Mesendoderm (in vitro differentiated cells): ENCODE results near the gene PLXNA3.

Experiments used
- DNase-seq: peaks from one replicate; pipeline ENCODE4 v3.0.0; 2013
- H2AK5ac ChIP-seq: 2 replicates; pipeline ENCODE4 v1.6.1; 2013; ENCODE audit warnings: low read length, inconsistent platforms
- H2BK120ac ChIP-seq: 2 replicates; pipeline ENCODE4 v1.6.1; 2013; ENCODE audit warnings: low read depth, mild to moderate bottlenecking, low read length, moderate library complexity, mixed read lengths
- H2BK15ac ChIP-seq: replicated peaks from 2 replicates; pipeline ENCODE4 v1.6.1; 2013; ENCODE audit warnings: low read depth, mild to moderate bottlenecking, moderate library complexity
- H2BK5ac ChIP-seq: 2 replicates; pipeline ENCODE4 v1.6.1; 2013; ENCODE audit warnings: low read length, inconsistent platforms
- H3K18ac ChIP-seq: 2 replicates; pipeline ENCODE4 v1.6.1; 2013; ENCODE audit warnings: mild to moderate bottlenecking, low read length, mixed read lengths
- H3K23ac ChIP-seq: one replicate; pipeline ENCODE4 v1.6.1; 2013; ENCODE audit warnings: low read length
- H3K27ac ChIP-seq: 2 replicates; pipeline ENCODE4 v1.5.1; 2013; ENCODE audit warnings: low read depth, mild to moderate bottlenecking, inconsistent platforms, low read length, moderate library complexity
- H3K27me3 ChIP-seq: 2 replicates; pipeline ENCODE4 v1.6.1; 2013; ENCODE audit warnings: low read length, control low read depth, mild to moderate bottlenecking, inconsistent platforms; ENCODE audit not compliant: insufficient read depth, poor library complexity
- H3K36me3 ChIP-seq: 2 replicates; pipeline ENCODE4 v1.6.1; 2013; ENCODE audit warnings: low read length, inconsistent platforms; ENCODE audit not compliant: control insufficient read depth, insufficient read depth
- H3K4ac ChIP-seq: one replicate; pipeline ENCODE4 v1.6.1; 2013; ENCODE audit warnings: low read depth, mild to moderate bottlenecking, low read length, moderate library complexity
- H3K4me1 ChIP-seq: 2 replicates; pipeline ENCODE4 v1.6.1; 2013; ENCODE audit warnings: low read depth, low read length, inconsistent platforms; ENCODE audit not compliant: control insufficient read depth
- H3K4me2 ChIP-seq: 2 replicates; pipeline ENCODE4 v1.6.1; 2013; ENCODE audit warnings: low read length
- H3K4me3 ChIP-seq: 2 replicates; pipeline ENCODE4 v1.5.1; 2013; ENCODE audit warnings: mild to moderate bottlenecking, low read length
- H3K56ac ChIP-seq: one replicate; pipeline ENCODE4 v1.6.1; 2013; ENCODE audit warnings: low read length
- H3K79me1 ChIP-seq: 2 replicates; pipeline ENCODE4 v1.6.1; 2013; ENCODE audit warnings: low read length, inconsistent platforms
- H3K79me2 ChIP-seq: 2 replicates; pipeline ENCODE4 v1.6.1; 2013; ENCODE audit warnings: mild to moderate bottlenecking, low read length; ENCODE audit not compliant: control insufficient read depth, insufficient read depth
- H3K9ac ChIP-seq: 2 replicates; pipeline ENCODE4 v1.6.1; 2013; ENCODE audit warnings: low read length, inconsistent platforms
- H4K5ac ChIP-seq: one replicate; pipeline ENCODE4 v1.6.1; 2013; ENCODE audit warnings: low read length
- H4K8ac ChIP-seq: one replicate; pipeline ENCODE4 v1.6.1; 2013; ENCODE audit warnings: low read depth, mild to moderate bottlenecking, control low read depth, low read length, moderate library complexity
- WGBS: extraction: QIAGEN DNeasy Blood & Tissue Kit; methylation state at CpG from one replicate; pipeline ENCODE4 v1.1.7; 2013; ENCODE audit warnings: low lambda C conversion rate, missing lambda C conversion rate; ENCODE audit not compliant: insufficient coverage; ENCODE audit errors: extremely low coverage; 5-methylcytosine and 5-hydroxymethylcytosine counted together

The PLXNA3 gene

DNA sequence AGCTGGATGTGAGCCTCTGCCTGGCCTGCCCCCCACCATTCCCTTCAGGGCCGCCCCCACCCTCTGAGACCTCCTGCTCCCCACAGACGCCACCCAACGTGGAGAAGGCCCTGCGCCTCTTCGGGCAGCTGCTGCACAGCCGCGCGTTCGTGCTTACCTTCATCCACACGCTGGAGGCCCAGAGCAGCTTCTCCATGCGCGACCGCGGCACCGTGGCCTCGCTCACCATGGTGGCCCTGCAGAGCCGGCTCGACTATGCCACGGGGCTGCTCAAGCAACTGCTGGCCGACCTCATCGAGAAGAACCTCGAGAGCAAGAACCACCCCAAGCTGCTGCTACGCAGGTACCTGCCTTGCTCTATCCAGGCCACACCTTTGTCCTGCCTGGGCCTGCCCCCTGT, 10.1 kb downstream of the PLXNA3 start:
- H3K4ac ChIP-seq, result no peak overlapping the region
- H3K9ac ChIP-seq, result no peak overlapping the region
- no peak overlapping the region for H4K5ac ChIP-seq
- no peak overlapping the region for H3K18ac ChIP-seq
- no peak overlapping the region for H2BK120ac ChIP-seq
- no CpG with 5 or more reads among the region's 23 CpGs for WGBS
- no peak overlapping the region for H3K4me2 ChIP-seq
- no peak for DNase-seq
- H2AK5ac ChIP-seq, result no peak overlapping the region
- no peak overlapping the region for H3K56ac ChIP-seq
- no peaks in the 10 kb centered on the region for H3K4me1 ChIP-seq
- no peak overlapping the region for H4K8ac ChIP-seq
- H3K4me3 ChIP-seq, result no peak overlapping the region
- no peaks in the 10 kb centered on the region for H3K36me3 ChIP-seq
- H2BK15ac ChIP-seq, result no peak overlapping the region
- H3K79me1 ChIP-seq, result no peaks in the 10 kb centered on the region
- no peak overlapping the region for H3K27ac ChIP-seq
- H3K27me3 ChIP-seq, result no peaks in the 10 kb centered on the region
- H3K79me2 ChIP-seq, result no peaks in the 10 kb centered on the region
- no peak overlapping the region for H2BK5ac ChIP-seq
- H3K23ac ChIP-seq, result no peak overlapping the region

GRCh38 chrX:154469114-154469513, 11.0 kb downstream of the PLXNA3 start:
- Histone ChIP-seq H2BK15ac (no peak overlapping the region), H3K79me1 (no peaks in the 10 kb centered on the region), H3K4me2 (no peak overlapping the region), H3K36me3 (no peaks in the 10 kb centered on the region), H2AK5ac (no peak overlapping the region), H4K8ac (no peak overlapping the region), H4K5ac (no peak overlapping the region), H3K9ac (no peak overlapping the region), H2BK120ac (no peak overlapping the region), H3K79me2 (no peaks in the 10 kb centered on the region), H3K56ac (no peak overlapping the region), H3K4me3 (no peak overlapping the region), H2BK5ac (no peak overlapping the region), H3K4me1 (no peaks in the 10 kb centered on the region), H3K4ac (no peak overlapping the region), H3K27ac (no peak overlapping the region), H3K27me3 (no peaks in the 10 kb centered on the region), H3K23ac (no peak overlapping the region), H3K18ac (no peak overlapping the region)
- no CpG with 5 or more reads among the region's 9 CpGs for WGBS
- no peak for DNase-seq

GRCh38 chrX:154469880-154470279, 11.8 kb downstream of the PLXNA3 start:
- WGBS, result no CpG with 5 or more reads among the region's 18 CpGs
- no peak overlapping the region for H2BK5ac ChIP-seq

GRCh38 chrX:154470434-154470833, 12.4 kb downstream of the PLXNA3 start:
- Histone ChIP-seq H3K4me1 (no peaks in the 10 kb centered on the region), H3K79me1 (no peaks in the 10 kb centered on the region), H3K4me3 (no peak overlapping the region), H3K56ac (no peak overlapping the region), H3K4me2 (no peak overlapping the region), H3K36me3 (no peaks in the 10 kb centered on the region), H3K27ac (no peak overlapping the region), H3K23ac (no peak overlapping the region), H3K4ac (no peak overlapping the region), H2AK5ac (no peak overlapping the region), H3K18ac (no peak overlapping the region), H4K5ac (no peak overlapping the region), H4K8ac (no peak overlapping the region), H3K79me2 (no peaks in the 10 kb centered on the region), H2BK120ac (no peak overlapping the region), H2BK5ac (no peak overlapping the region), H2BK15ac (no peak overlapping the region), H3K9ac (no peak overlapping the region), H3K27me3 (no peaks in the 10 kb centered on the region)
- DNase-seq, result no peak
- no CpG with 5 or more reads among the region's 14 CpGs for WGBS

More at GRCh38 chrX:154469880-154470279, 11.8 kb downstream of the PLXNA3 start:
- H3K23ac ChIP-seq, result no peak overlapping the region
- H3K9ac ChIP-seq, result no peak overlapping the region
- H3K4me1 ChIP-seq, result no peaks in the 10 kb centered on the region
- no peak for DNase-seq
- H3K36me3 ChIP-seq, result no peaks in the 10 kb centered on the region
- H2BK120ac ChIP-seq, result no peak overlapping the region
- no peak overlapping the region for H3K18ac ChIP-seq
- H2BK15ac ChIP-seq, result no peak overlapping the region
- H4K5ac ChIP-seq, result no peak overlapping the region
- H4K8ac ChIP-seq, result no peak overlapping the region
- H3K27me3 ChIP-seq, result no peaks in the 10 kb centered on the region
- H3K4me2 ChIP-seq, result no peak overlapping the region
- H3K4me3 ChIP-seq, result no peak overlapping the region
- H3K4ac ChIP-seq, result no peak overlapping the region
- no peak overlapping the region for H3K27ac ChIP-seq
- H3K56ac ChIP-seq, result no peak overlapping the region
- no peak overlapping the region for H2AK5ac ChIP-seq
- no peaks in the 10 kb centered on the region for H3K79me2 ChIP-seq
- H3K79me1 ChIP-seq, result no peaks in the 10 kb centered on the region

DNA sequence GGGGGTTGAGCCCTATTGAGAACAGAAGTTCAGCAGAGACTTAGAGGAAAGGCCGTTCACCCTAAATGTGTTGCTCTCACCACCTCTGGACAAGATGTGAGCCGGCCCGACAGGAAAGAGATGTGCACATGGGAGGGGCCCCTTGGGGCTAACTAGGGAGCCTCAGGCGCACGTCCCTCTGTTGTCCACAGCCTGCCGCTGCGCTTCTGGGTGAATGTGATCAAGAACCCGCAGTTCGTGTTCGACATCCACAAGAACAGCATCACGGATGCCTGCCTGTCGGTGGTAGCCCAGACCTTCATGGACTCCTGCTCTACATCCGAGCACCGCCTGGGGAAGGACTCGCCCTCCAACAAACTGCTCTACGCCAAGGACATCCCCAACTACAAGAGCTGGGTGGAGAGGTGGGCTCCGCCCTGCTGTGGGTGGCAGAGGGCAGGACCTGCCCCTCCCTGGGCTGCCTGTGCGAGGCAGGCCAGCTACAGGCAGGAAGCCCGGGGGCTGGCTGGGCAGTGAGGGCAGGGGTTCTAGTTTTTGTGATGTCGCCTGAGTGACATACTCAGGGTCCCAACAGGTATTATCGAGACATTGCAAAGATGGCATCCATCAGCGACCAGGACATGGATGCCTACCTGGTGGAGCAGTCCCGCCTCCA, 13.0 kb downstream of the PLXNA3 start:
- Histone ChIP-seq H2BK15ac (no peak overlapping the region), H3K4me2 (no peak overlapping the region), H3K18ac (no peak overlapping the region), H3K27ac (no peak overlapping the region), H2BK5ac (no peak overlapping the region), H3K23ac (no peak overlapping the region), H2BK120ac (no peak overlapping the region), H2AK5ac (no peak overlapping the region), H3K4me3 (no peak overlapping the region), H3K56ac (no peak overlapping the region), H3K4ac (no peak overlapping the region), H3K79me1 (no peaks in the 10 kb centered on the region), H3K36me3 (no peaks in the 10 kb centered on the region), H3K9ac (no peak overlapping the region), H3K27me3 (no peaks in the 10 kb centered on the region), H4K5ac (no peak overlapping the region), H3K4me1 (no peaks in the 10 kb centered on the region), H4K8ac (no peak overlapping the region), H3K79me2 (no peaks in the 10 kb centered on the region)
- no CpG with 5 or more reads among the region's 23 CpGs for WGBS
- DNase-seq, result no peak
